Measurements from ENCODE around the gene C10orf90. TPM values are rescaled to one million over a fixed set of nuclear protein-coding genes. Genes with fewer than 3 reads are reported as not detected.
A peak's percentile ranks its signal among the peaks of the same experiment; 100 is the strongest.

C10orf90 gene
- total RNA-seq, 1 experiment from 2014 or later = 0.67 TPM

GRCh38 chr10:126458466-126458865, 212.0 kb downstream of the C10orf90 start:
- Histone ChIP-seq H3K27ac (ENCODE audit: low read length) (peak overlapping the region; percentile 76), H3K4me3 (ENCODE audit: low read depth in 2 of 2, low read length in 2 of 2) (no peak overlapping the region), H3K36me3 (ENCODE audit: control insufficient read depth, insufficient read depth, low read length) (no peaks in the 10 kb centered on the region), H3K9me3 (ENCODE audit: control insufficient read depth, insufficient read depth, low read depth, low read length) (no peaks in the 10 kb centered on the region), H3K27me3 (ENCODE audit: control insufficient read depth, insufficient read depth, low read length) (no peaks in the 10 kb centered on the region), H3K4me1 (ENCODE audit: control insufficient read depth, insufficient read depth, low read length) (peaks cover 42% of the 10 kb centered on the region)
- intact Hi-C loops (cut with micrococcal nuclease; ENCODE audit: unreplicated experiment) (no loop called here), in situ Hi-C loops (cut with HindIII; ENCODE audit: low pct_unique_long_range_greater_than_20kb, low sequenced_read_pairs) (no loop called here)
- BruUV-seq (replicated peaks) = no TSS peak
- TF ChIP-seq POLR2AphosphoS5 (IDR thresholded peaks at IDR 0.05; ENCODE audit: low read depth, low read length) = peak; percentile 91
- no peak for TF ChIP-seq SIN3A (IDR thresholded peaks at IDR 0.05; ENCODE audit: borderline replicate concordance, insufficient read depth, low read depth, low read length)
- peak; percentile 74 for ATAC-seq
- no peak for DNase-seq (ENCODE audit: low read depth, low spot score)
- ChIA-PET POLR2A (interaction anchor here (0.6 kb wide), 1 partner anchor 627 kb away, joined by 3 read pairs; no protein-coding TSS in a partner anchor), CTCF (interaction anchor here (0.5 kb wide), 1 partner anchor 741 kb away, joined by 9 read pairs; no protein-coding TSS in a partner anchor)

- TF ChIP-seq POLR2AphosphoS5 (IDR thresholded peaks at IDR 0.05; ENCODE audit: low read depth, low read length) = no peak
- peaks cover 51% of the 10 kb centered on the region for H3K4me1 ChIP-seq (ENCODE audit: control insufficient read depth, insufficient read depth, low read length)
- in situ Hi-C loops (cut with HindIII; ENCODE audit: low pct_unique_long_range_greater_than_20kb, low sequenced_read_pairs) (no loop called here), intact Hi-C loops (cut with micrococcal nuclease; ENCODE audit: unreplicated experiment) (no loop called here)
- no peak for DNase-seq (ENCODE audit: low read depth, low spot score)
- no peaks in the 10 kb centered on the region for H3K27me3 ChIP-seq (ENCODE audit: control insufficient read depth, insufficient read depth, low read length)
- H3K36me3 ChIP-seq (ENCODE audit: control insufficient read depth, insufficient read depth, low read length) = no peaks in the 10 kb centered on the region
- ChIA-PET POLR2A (no interaction called here), CTCF (no interaction called here)
- H3K9me3 ChIP-seq (ENCODE audit: control insufficient read depth, insufficient read depth, low read depth, low read length) = no peaks in the 10 kb centered on the region
- no TSS peak for BruUV-seq (replicated peaks)
- peak overlapping the region; percentile 75 for H3K27ac ChIP-seq (ENCODE audit: low read length)
- no peak overlapping the region for H3K4me3 ChIP-seq (ENCODE audit: low read depth in 2 of 2, low read length in 2 of 2)
- ATAC-seq = no peak
Measured at GRCh38 chr10:126456632-126457031, 213.9 kb downstream of the C10orf90 start.

- H3K27me3 ChIP-seq (ENCODE audit: control insufficient read depth, insufficient read depth, low read length) = no peaks in the 10 kb centered on the region
- no peaks in the 10 kb centered on the region for H3K36me3 ChIP-seq (ENCODE audit: control insufficient read depth, insufficient read depth, low read length)
- H3K4me1 ChIP-seq (ENCODE audit: control insufficient read depth, insufficient read depth, low read length) = peaks cover 48% of the 10 kb centered on the region
- ChIA-PET POLR2A (no interaction called here), CTCF (no interaction called here)
- intact Hi-C loops (cut with micrococcal nuclease; ENCODE audit: unreplicated experiment) (no loop called here), in situ Hi-C loops (cut with HindIII; ENCODE audit: low pct_unique_long_range_greater_than_20kb, low sequenced_read_pairs) (no loop called here)
- H3K27ac ChIP-seq (ENCODE audit: low read length) = peak overlapping the region; percentile 75
- no peak for TF ChIP-seq REST (IDR thresholded peaks at IDR 0.05; ENCODE audit: insufficient read depth in 1 of 2, low read depth in 2 of 2, low read length in 1 of 2)
- no peak for TF ChIP-seq CTCF (IDR thresholded peaks at IDR 0.05)
- TF ChIP-seq POLR2AphosphoS5 (IDR thresholded peaks at IDR 0.05; ENCODE audit: low read depth, low read length) = no peak
- no peak for TF ChIP-seq TCF7L2 (IDR thresholded peaks at IDR 0.05; ENCODE audit: low read depth, low read length)
- TF ChIP-seq SIN3A (IDR thresholded peaks at IDR 0.05; ENCODE audit: borderline replicate concordance, insufficient read depth, low read depth, low read length) = no peak
- H3K9me3 ChIP-seq (ENCODE audit: control insufficient read depth, insufficient read depth, low read depth, low read length) = no peaks in the 10 kb centered on the region
- BruUV-seq (replicated peaks) = no TSS peak
- DNase-seq (ENCODE audit: low read depth, low spot score) (no peak), ATAC-seq (no peak)
- H3K4me3 ChIP-seq (ENCODE audit: low read depth in 2 of 2, low read length in 2 of 2) = no peak overlapping the region
Measured at GRCh38 chr10:126455766-126456405, 214.6 kb downstream of the C10orf90 start.
